GM23338 (cell line): ENCODE measurements around the gene CTDSP2.

Experiments used
- POLR2AphosphoS5 ChIP-seq: IDR thresholded peaks from 2 replicates; pipeline ENCODE4 v1.6.1; 2016; ENCODE audit warnings: antibody characterized with exemption, low read depth
- TF ChIP-seq, protein P1 (sequence below), 2 experiments: fragments of 200-600 bp in 1 of 2; sonication (generic) in 1 of 2; conservative IDR thresholded peaks; 2 replicates each; pipeline versions ENCODE4 v1.5.1 to v1.6.1; 2016 to 2017; ENCODE audit warnings: antibody characterized with exemption in 2 of 2, low read depth in 2 of 2, mild to moderate bottlenecking in 2 of 2, moderate library complexity in 1 of 2

DNA sequence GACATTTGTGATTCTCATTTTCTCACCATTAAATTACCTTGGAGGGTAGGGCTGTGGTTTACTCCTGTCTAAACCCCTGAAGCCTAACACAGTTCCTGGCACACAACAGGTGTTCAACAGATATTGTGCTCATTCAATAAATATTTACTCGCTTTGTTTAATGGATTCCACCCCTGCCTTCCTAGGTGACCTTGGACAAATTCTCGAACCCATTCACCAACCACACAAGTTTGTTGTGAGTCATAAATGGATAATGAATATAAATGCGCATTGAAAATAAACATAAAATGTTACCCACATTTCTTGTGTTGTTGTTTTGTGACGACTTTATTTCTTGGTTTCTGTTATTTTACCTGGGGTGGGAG is 64.3 kb downstream of the CTDSP2 start:
- TF ChIP-seq, protein P1, sequence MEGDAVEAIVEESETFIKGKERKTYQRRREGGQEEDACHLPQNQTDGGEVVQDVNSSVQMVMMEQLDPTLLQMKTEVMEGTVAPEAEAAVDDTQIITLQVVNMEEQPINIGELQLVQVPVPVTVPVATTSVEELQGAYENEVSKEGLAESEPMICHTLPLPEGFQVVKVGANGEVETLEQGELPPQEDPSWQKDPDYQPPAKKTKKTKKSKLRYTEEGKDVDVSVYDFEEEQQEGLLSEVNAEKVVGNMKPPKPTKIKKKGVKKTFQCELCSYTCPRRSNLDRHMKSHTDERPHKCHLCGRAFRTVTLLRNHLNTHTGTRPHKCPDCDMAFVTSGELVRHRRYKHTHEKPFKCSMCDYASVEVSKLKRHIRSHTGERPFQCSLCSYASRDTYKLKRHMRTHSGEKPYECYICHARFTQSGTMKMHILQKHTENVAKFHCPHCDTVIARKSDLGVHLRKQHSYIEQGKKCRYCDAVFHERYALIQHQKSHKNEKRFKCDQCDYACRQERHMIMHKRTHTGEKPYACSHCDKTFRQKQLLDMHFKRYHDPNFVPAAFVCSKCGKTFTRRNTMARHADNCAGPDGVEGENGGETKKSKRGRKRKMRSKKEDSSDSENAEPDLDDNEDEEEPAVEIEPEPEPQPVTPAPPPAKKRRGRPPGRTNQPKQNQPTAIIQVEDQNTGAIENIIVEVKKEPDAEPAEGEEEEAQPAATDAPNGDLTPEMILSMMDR (conservative IDR thresholded peaks at IDR 0.05; ENCODE audit: low read depth in 2 of 2): no peak
- no peak for TF ChIP-seq POLR2AphosphoS5
